Thymus (tissue), 11 donors: ENCODE measurements around the gene RAB37. TPM values are rescaled to one million over a fixed set of nuclear protein-coding genes. Genes with fewer than 3 reads are reported as not detected.

Experiments
- DNase-seq, 9 donors: peaks; one replicate each; pipeline ENCODE4 v3.0.0-alpha.2; 2013; ENCODE audit warnings: low spot score in 9 of 9, low read depth in 6 of 9, missing footprints in 1 of 9
- H3K27ac ChIP-seq, 2 donors: one replicate each; pipeline ENCODE4 v1.5.1; 2013; ENCODE audit warnings: control low read depth in 1 of 2, low read depth in 1 of 2, low read length in 1 of 2, mild to moderate bottlenecking in 1 of 2, moderate library complexity in 1 of 2
- H3K27me3 ChIP-seq, 2 donors: one replicate each; pipeline ENCODE4 v1.5.1; 2013; ENCODE audit warnings: low read length in 1 of 2; ENCODE audit not compliant: control insufficient read depth in 2 of 2, insufficient read depth in 1 of 2
- H3K36me3 ChIP-seq, 2 donors: one replicate each; pipeline ENCODE4 v1.5.1; 2013; ENCODE audit warnings: low read length in 1 of 2, mild to moderate bottlenecking in 1 of 2, moderate library complexity in 1 of 2; ENCODE audit not compliant: control insufficient read depth in 2 of 2, insufficient read depth in 2 of 2
- H3K4me1 ChIP-seq, 2 donors: one replicate each; pipeline ENCODE4 v1.5.1; 2013; ENCODE audit warnings: low read length in 2 of 2; ENCODE audit not compliant: control insufficient read depth in 2 of 2, insufficient read depth in 2 of 2
- H3K4me3 ChIP-seq, 2 donors: one replicate each; pipeline ENCODE4 v1.5.1; 2013; ENCODE audit warnings: low read length in 2 of 2, control low read depth in 1 of 2, mild to moderate bottlenecking in 1 of 2
- H3K9me3 ChIP-seq, 2 donors: one replicate each; pipeline ENCODE4 v1.5.1; 2013; ENCODE audit warnings: low read length in 1 of 2, mild to moderate bottlenecking in 1 of 2; ENCODE audit not compliant: control insufficient read depth in 2 of 2, insufficient read depth in 1 of 2
- WGBS: extraction: QIAGEN DNeasy Blood & Tissue Kit; methylation state at CpG from one replicate; pipeline ENCODE4 v1.1.7; 2013; 5-methylcytosine and 5-hydroxymethylcytosine counted together
- polyA plus RNA-seq: library from polyadenylated mRNA; stranded (reverse); fragments of 200-250 nt; gene quantifications from one replicate; pipeline ENCODE4 v1.2.3, GENCODE V29; 2013
- total RNA-seq: library from RNA; stranded (reverse); fragments of 120-200 nt; gene quantifications from one replicate; pipeline ENCODE4 v1.2.4, GENCODE V29; 2013
- donor health status: healthy.

Gene RAB37
- total and polyA plus RNA-seq, 2 donors = 19.9 to 29.3 TPM

DNA sequence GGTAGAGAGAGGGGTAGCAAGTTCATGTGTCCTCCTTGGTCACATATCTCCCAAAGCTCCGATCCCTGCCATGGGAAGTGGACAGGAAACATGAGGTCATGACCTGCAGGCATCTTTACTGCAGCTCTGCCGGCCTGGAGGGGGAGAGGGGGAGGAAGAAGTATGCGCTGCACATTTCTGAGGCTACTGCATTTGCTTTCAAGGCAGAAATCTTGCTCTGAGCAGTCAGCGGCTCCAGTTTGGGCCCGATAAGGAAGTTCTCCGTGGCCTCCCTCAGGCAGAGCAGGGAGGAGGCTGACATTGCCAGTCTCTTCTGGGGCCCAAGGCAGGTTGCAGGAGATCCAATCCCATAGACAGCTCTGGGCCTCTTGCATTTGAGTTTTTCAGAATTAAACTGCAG is 9.9 kb downstream of the RAB37 start:
- H3K4me3 ChIP-seq = no peak overlapping the region
- peak overlapping the region; percentile 40 to 55 for H3K27ac ChIP-seq
- no peak for DNase-seq
- H3K27me3 ChIP-seq = peaks cover 0 to 4% of the 10 kb centered on the region in 2 donors
- peaks cover 0 to 8% of the 10 kb centered on the region in 2 donors for H3K36me3 ChIP-seq
- 45% methylated on average over 6 of the region's 6 CpGs for WGBS
- H3K4me1 ChIP-seq = peaks cover 50 to 71% of the 10 kb centered on the region in 2 donors
- peaks cover 0 to 6% of the 10 kb centered on the region in 2 donors for H3K9me3 ChIP-seq

DNA sequence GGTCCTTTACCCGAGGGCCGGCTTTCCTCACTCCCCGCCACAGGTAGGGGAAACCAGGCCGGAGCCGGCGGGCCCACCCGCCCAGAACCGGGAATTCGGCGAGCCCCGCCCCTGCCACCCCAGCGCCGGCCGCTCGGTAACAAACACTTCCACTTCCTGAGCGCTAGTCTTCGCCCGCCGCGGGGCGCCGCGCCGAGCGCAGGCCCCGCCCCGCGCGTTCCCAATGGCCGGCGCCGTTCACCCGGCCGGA is 11.1 kb downstream of the RAB37 start:
- Histone ChIP-seq H3K27ac (peak overlapping the region; percentile 66 to 86), H3K36me3 (peaks cover 3 to 14% of the 10 kb centered on the region in 2 donors), H3K9me3 (peaks cover 0 to 6% of the 10 kb centered on the region in 2 donors), H3K4me1 (peaks cover 43 to 67% of the 10 kb centered on the region in 2 donors), H3K4me3 (peak overlapping the region; percentile 87 to 94), H3K27me3 (peaks cover 0 to 4% of the 10 kb centered on the region in 2 donors)
- under 1% methylated on average over 34 of the region's 34 CpGs for WGBS
- no peak for DNase-seq

DNA sequence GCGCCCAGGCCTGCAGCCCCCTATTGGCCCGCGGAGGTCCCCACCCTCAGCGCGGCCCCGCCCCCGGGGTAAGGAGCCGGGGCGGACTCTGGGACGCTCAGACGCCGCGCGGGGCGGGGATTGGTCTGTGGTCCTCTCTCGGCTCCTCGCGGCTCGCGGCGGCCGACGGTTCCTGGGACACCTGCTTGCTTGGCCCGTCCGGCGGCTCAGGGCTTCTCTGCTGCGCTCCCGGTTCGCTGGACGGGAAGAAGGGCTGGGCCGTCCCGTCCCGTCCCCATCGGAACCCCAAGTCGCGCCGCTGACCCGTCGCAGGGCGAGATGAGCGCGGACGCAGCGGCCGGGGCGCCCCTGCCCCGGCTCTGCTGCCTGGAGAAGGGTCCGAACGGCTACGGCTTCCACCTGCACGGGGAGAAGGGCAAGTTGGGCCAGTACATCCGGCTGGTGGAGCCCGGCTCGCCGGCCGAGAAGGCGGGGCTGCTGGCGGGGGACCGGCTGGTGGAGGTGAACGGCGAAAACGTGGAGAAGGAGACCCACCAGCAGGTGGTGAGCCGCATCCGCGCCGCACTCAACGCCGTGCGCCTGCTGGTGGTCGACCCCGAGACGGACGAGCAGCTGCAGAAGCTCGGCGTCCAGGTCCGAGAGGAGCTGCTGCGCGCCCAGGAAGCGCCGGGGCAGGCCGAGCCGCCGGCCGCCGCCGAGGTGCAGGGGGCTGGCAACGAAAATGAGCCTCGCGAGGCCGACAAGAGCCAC is 11.6 kb downstream of the RAB37 start, which contains the start of gene NHERF1:
Gene NHERF1 (plus strand): TSS at position 100 of the 750 bp plus-strand sequence. CDS start 219 bp downstream, at position 319.
- under 1% methylated on average over 90 of the region's 90 CpGs for WGBS
- H3K4me1 ChIP-seq = peaks cover 41 to 62% of the 10 kb centered on the region in 2 donors
- peak within 1 kb of the TSS; percentile 74 to 87 for H3K27ac ChIP-seq
- peaks cover 3 to 17% of the 10 kb centered on the region in 2 donors for H3K36me3 ChIP-seq
- peak in 8 of 9 donors; percentile 56 to 95 (median 86) for DNase-seq
- peak within 1 kb of the TSS; percentile 87 to 94 for H3K4me3 ChIP-seq
- peaks cover 0 to 6% of the 10 kb centered on the region in 2 donors for H3K9me3 ChIP-seq
- H3K27me3 ChIP-seq = peaks cover 0 to 4% of the 10 kb centered on the region in 2 donors

DNA sequence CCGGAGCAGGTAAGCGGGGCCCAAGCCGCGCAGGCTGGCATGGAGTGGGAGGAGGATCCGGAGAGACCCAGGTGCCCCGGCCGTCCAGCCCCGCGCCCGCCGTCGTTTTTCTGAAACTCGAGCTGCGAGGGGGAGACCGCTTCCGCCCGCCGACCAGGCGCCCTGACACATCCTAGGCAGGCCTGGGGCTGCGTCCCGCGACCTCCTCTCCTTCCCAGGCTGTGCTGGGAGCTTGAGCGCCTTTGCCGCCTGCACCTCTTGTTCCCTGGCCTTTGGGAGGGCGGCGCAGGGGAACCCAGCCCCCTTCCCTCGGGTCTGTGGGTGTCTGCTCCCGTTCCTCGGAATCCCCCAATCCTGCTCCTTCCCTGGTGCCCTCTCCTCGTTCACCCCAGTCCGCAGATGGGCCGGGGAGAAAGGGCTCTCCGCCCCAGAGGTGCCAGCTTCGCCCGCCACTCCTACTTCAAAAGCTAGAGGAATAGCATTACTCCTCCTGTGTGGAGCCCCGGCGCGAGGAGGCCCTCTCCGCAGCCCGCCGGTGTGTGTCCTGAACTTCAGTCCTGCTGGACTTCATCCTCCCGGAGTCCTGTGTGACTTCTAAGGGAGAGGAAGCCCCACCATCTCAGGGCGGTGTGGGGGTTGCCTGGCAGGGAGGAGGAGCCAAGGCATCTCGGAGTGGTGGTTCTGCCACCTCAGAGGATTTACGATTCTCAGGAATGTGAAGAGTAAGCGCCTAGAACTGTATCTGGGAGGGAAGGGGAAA is 12.4 kb downstream of the RAB37 start:
- Histone ChIP-seq H3K9me3 (peaks cover 0 to 6% of the 10 kb centered on the region in 2 donors), H3K4me3 (peak overlapping the region; percentile 87 to 94), H3K36me3 (peaks cover 3 to 17% of the 10 kb centered on the region in 2 donors), H3K4me1 (peaks cover 36 to 56% of the 10 kb centered on the region in 2 donors), H3K27me3 (peaks cover 0 to 4% of the 10 kb centered on the region in 2 donors), H3K27ac (peak overlapping the region; percentile 60 to 87)
- peak in 2 of 9 donors; percentile 34 to 56 for DNase-seq
- WGBS = 1% methylated on average over 46 of the region's 46 CpGs

DNA sequence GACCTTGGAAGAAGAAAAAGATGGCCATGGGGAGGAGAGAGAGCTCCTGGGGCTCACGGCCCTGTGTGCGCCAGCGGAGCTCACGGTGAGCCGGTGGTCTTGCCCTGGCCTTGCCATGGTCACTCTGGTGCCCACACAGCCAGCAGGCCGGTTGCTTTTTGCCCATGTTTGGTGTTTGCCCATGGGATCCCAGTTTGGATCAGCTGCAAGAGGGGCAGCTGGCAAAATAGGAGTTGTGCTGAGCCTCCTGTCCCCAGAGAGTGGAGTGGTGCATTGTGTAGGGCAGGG is 12.9 kb downstream of the RAB37 start:
- peaks cover 33 to 56% of the 10 kb centered on the region in 2 donors for H3K4me1 ChIP-seq
- no peak overlapping the region for H3K27ac ChIP-seq

DNA sequence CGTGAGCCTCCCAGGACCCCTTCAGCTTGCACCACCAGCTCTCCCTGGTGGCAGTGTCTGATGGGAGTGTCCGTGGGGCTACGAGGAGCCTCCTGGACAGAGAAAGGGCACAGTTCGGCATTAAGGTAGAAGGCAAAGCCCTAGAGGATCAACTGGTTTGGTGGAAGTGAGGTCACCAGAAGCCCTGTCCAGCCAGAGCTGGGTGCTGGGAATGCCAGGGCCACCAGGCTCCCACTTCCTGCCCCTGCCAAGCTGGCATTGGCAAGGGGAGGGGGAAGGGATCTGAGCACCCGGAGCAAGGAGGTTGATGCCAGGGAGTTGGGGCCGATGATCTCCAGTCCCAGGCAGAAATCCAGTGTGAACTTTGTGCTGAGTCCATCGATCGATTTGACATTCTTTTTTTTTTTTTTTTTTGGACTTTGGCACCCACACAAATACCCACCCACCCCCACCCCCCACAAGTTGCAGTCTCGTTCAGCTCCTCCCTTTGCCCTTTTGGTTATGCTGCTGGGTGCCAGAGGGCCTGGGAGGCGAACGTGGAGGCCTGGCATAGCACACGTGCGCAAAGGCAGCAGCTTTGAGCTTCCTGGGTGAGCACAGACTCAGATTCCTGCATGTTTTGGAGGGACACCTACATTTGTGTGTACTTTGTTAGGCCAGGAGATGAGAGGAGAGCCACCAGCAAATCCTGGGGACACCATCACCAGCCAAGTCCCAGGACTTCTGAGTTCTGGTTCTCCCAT is 13.4 kb downstream of the RAB37 start:
- H3K27ac ChIP-seq = peak overlapping the region; percentile 6 to 69
- WGBS = 14% methylated on average over 13 of the region's 13 CpGs
- peak in 1 of 9 donors; percentile 45 for DNase-seq
- peaks cover 0 to 4% of the 10 kb centered on the region in 2 donors for H3K27me3 ChIP-seq
- H3K4me1 ChIP-seq = peaks cover 33 to 57% of the 10 kb centered on the region in 2 donors
- peak overlapping the region; percentile 87 to 94 for H3K4me3 ChIP-seq
- H3K36me3 ChIP-seq = peaks cover 6 to 15% of the 10 kb centered on the region in 2 donors
- H3K9me3 ChIP-seq = peaks cover 0 to 6% of the 10 kb centered on the region in 2 donors

More for the DNA sequence above, 12.9 kb downstream of the RAB37 start:
- Histone ChIP-seq H3K4me3 (peak overlapping the region; percentile 87 to 94), H3K36me3 (peaks cover 4 to 19% of the 10 kb centered on the region in 2 donors), H3K9me3 (peaks cover 0 to 6% of the 10 kb centered on the region in 2 donors), H3K27me3 (peaks cover 0 to 4% of the 10 kb centered on the region in 2 donors)
- DNase-seq = no peak
- 12% methylated on average over 6 of the region's 6 CpGs for WGBS

DNA sequence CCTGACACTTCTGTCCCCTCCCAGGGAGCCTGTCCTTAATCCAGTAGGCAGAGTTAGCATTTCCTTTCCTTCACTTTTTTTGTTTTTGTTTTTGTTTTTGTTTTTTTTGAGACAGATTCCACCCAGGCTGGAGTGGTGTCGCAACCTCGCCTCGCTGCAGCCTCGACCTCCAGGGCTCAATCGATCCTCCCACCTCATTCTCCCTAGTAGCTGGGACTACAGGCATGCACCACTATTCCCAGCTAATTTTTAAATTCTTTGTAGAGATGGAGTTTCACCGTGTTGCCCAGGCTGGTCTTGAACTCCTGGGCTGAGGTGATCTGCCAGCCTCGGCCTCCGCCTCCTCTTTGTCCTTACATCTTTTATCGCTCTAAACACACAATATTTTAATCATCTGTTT is 15.4 kb downstream of the RAB37 start:
- Histone ChIP-seq H3K4me1 (peaks cover 37 to 58% of the 10 kb centered on the region in 2 donors), H3K27ac (no peak overlapping the region), H3K36me3 (peaks cover 8 to 23% of the 10 kb centered on the region in 2 donors), H3K27me3 (peaks cover 0 to 4% of the 10 kb centered on the region in 2 donors), H3K4me3 (no peak overlapping the region), H3K9me3 (peaks cover 0 to 6% of the 10 kb centered on the region in 2 donors)
- 97% methylated on average over 9 of the region's 9 CpGs for WGBS
- no peak for DNase-seq

DNA sequence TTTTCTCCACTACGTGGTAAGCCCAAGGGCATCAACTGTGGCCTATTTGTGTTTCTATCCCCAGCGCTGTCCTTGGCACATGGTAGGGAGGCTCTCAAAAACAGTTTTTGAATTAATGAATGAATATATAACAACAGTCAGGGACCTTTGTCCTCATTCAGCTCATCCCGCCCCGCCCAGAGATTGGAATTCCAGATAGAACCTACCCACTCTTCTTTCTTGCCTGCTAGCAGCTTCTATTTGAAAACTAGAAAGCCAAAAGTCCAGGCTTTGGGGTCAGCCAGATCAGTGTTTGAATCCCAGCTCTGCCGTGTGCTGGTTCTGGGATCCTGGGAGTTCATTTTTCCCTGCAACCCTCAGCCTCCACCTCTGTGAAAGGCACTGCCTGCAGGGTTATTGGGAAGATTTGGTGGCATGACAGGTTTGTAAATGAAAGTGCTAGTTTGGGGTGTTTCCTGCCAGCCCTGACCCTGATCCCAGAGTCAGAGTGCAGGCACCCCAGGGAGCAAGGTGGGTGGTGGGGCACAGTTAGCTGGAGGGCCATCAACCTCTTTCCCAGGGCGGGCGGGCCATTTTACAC is 15.9 kb downstream of the RAB37 start:
- Histone ChIP-seq H3K9me3 (peaks cover 0 to 6% of the 10 kb centered on the region in 2 donors), H3K4me1 (peaks cover 37 to 58% of the 10 kb centered on the region in 2 donors), H3K27me3 (peaks cover 0 to 4% of the 10 kb centered on the region in 2 donors), H3K27ac (no peak overlapping the region), H3K4me3 (no peak overlapping the region), H3K36me3 (peaks cover 11 to 23% of the 10 kb centered on the region in 2 donors)
- DNase-seq = no peak
- 97% methylated on average over 7 of the region's 7 CpGs for WGBS
